NCI-H1105 (cell line): Measurements from ENCODE around the gene EIF3L.

Experiments used
- DNase-seq: peaks from one replicate; lab custom pipeline; 2025; lab: John Stamatoyannopoulos, UW

Gene EIF3L

DNA sequence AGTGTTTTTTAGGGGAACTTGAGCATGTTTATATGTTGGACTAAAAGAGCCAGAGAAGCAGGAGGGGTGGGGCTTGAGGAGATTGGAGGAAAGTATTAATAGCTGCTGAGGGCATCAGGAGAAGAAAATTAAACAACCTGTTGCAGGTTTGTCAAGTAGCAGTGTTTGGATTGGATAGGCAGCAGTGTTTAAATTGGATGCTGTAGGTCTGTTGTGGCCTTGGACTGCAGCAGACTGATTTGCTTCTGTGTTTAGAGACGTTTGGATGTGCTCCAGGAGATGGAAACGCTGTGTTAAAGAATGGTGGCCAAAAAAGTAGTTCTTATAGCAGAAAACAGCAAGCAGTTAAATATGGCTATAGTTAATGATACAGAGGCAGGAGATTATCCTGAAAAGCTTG is 5.7 kb downstream of the EIF3L start:
- DNase-seq = no peak

GRCh38 chr22:37855462-37855861 is 6.2 kb downstream of the EIF3L start:
- no peak for DNase-seq

- no peak for DNase-seq
Observed at GRCh38 chr22:37860796-37861421, 11.7 kb downstream of the EIF3L start.

- DNase-seq = no peak
Observed at GRCh38 chr22:37862570-37863325, 13.5 kb downstream of the EIF3L start.

- DNase-seq = no peak
Observed at GRCh38 chr22:37865510-37865909, 16.3 kb downstream of the EIF3L start.

- DNase-seq = no peak
Observed at GRCh38 chr22:37870273-37870672, 21.1 kb downstream of the EIF3L start.

GRCh38 chr22:37880668-37881440 is 31.6 kb downstream of the EIF3L start:
- DNase-seq = no peak

GRCh38 chr22:37884420-37884819 is 35.2 kb downstream of the EIF3L start:
- DNase-seq = no peak

GRCh38 chr22:37887584-37888378 is 38.6 kb downstream of the EIF3L start:
- DNase-seq = no peak

- no peak for DNase-seq
Observed at GRCh38 chr22:37891926-37892325, 42.7 kb downstream of the EIF3L start.

DNA sequence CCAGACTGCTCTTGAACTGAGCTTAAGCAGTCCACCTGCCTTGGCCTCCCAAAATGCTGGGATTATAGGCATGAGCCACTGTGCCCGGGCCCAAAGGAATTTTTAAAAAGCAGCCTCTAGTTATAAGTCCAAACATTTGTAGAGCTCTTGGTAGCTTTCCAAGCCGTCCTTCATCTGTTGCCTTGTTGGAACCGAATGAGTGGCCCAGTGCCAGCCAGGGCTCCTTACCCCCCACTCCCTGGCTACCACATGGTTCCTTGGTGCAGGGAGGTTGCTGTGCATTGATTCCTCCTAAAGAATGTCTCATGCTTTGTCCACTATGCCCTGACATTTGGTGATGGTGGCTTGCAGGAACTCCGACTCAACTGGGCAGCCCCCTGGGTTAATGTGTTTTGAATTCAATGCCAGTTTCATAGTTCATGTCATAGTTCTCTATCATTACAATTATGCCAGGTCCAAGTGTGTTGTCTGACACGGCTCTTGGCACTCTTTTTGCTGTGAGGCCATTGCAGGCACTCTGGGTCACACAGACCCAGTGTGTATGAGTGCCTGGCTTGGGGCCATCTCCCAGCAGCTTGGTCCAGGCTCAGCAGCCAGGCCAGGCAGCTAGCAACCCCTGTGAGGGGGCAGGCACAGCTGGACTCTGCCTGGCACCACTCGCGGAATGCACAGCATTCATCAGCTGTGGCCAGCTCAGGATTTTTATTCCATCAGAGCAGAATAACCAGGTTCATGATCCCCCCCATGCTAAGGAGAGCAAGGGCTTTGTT is 43.5 kb downstream of the EIF3L start:
- no peak for DNase-seq

DNA sequence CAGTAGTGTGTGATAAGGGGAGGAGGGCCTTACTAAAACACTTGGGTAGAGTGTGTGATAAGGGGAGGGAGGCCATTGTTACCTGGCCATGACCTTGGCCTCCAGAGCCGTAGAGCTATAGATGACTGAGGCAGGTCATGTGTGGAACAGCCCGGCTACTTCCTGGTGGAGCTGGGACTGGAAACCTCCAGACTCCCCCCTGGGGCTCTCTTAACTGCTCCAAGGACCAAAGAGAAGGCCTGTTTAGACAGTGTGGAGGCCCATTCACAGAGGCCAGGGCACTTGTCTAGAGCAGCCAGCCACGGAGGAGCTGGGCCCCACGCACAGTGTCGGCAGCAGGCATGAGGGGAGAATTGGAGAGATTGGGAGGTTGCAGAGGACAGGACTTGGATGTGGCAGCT is 44.4 kb downstream of the EIF3L start:
- DNase-seq = no peak

GRCh38 chr22:37894939-37895670 is 45.9 kb downstream of the EIF3L start:
- no peak for DNase-seq

GRCh38 chr22:37896181-37896592 is 47.0 kb downstream of the EIF3L start:
- no peak for DNase-seq

DNA sequence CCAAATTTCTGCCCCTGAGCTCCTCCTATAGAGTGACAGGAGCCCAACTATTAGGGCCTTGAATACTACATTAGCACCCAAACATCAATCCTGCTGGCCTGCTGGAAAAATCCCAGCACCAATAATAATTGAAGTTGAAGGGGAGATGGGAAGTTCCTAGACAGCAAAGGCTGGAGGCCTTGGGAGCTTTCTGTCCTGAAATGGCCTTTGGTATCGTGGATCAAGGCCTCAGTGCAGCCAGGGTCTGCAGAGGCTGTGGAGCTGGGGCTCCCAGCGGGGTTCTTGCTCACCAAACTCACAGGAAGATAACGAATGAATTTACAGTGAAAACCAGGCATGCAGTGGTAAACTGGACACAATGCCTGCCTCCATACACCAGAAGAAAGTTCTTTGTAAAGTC is 47.7 kb downstream of the EIF3L start:
- DNase-seq = no peak

- DNase-seq = no peak
Observed at GRCh38 chr22:37897807-37898206, 48.6 kb downstream of the EIF3L start.

- DNase-seq = no peak
Observed at GRCh38 chr22:37898441-37899181, 49.4 kb downstream of the EIF3L start.

DNA sequence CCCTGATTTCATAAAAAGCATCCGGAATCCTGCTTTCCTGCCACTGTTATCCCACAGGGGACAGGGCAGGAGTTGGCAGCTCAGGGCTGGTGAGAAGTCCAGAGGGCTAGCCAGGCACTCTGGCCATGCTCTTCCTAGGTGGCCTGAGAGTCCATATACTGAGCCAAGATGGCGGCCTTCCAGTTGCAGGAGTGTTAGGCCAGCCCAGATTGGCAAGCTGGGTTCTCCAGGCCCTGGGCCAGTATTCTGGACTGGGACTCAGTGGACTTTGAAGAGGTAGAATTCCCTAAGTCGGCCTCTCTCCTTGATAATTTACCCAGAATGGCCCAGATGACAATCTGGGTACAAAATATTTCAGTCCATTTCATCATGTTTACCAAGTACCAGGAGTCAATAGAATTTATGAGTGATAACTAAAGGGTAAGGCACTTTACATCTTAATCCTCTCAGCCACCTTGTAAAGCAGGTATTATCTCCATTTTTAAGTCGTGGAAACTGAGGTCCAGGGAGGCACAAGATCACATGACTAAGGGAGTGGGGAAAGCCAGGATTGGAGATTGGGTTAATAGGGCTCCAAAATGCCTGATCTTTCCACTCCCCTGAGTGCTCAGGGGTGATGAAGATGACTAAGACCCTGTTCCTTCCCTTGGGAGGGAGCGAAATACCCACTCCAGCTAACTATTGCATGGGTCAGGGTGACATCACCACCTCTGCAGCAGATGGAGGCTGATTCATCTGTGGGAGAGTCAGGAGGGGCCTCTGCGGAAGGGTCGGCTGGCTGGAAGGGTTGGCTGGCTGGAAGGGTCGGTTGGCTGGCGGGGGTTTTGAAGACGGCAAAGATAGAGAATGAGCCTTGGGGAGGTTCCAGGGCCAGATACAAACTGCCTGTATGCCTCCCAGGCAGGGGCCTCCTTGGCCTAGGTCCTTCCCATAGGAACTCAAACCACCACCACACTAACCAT is 55.6 kb downstream of the EIF3L start:
- no peak for DNase-seq
